Hepatocyte (in vitro differentiated cells): ENCODE data around the gene ZNF345. TPM values are rescaled to one million over a fixed set of nuclear protein-coding genes. Genes with fewer than 3 reads are reported as not detected.

Source experiments
- DNase-seq: peaks from one replicate; pipeline ENCODE4 v3.0.0-alpha.2; 2016; ENCODE audit warnings: low spot score
- H2AFZ ChIP-seq: fragments of 200-600 bp; sonication (generic); 2 replicates; pipeline ENCODE4 v1.6.0; 2016; ENCODE audit warnings: antibody characterized with exemption, mild to moderate bottlenecking
- H3K27ac ChIP-seq: fragments of 200-600 bp; sonication (generic); 2 replicates; pipeline ENCODE4 v1.5.1; 2016; ENCODE audit warnings: mild to moderate bottlenecking
- H3K27me3 ChIP-seq: fragments of 200-600 bp; sonication (generic); 2 replicates; pipeline ENCODE4 v1.6.1; 2016
- H3K36me3 ChIP-seq: fragments of 200-600 bp; sonication (generic); replicated peaks from 2 replicates; pipeline ENCODE4 v1.5.1; 2016; ENCODE audit warnings: low read depth; ENCODE audit not compliant: insufficient read depth
- H3K4me1 ChIP-seq: fragments of 200-600 bp; sonication (generic); 2 replicates; pipeline ENCODE4 v1.5.1; 2016; ENCODE audit warnings: mild to moderate bottlenecking, moderate library complexity; ENCODE audit not compliant: insufficient read depth
- H3K4me2 ChIP-seq: fragments of 200-600 bp; sonication (generic); 2 replicates; pipeline ENCODE4 v1.6.0; 2016
- H3K4me3 ChIP-seq: fragments of 200-600 bp; sonication (generic); 2 replicates; pipeline ENCODE4 v1.5.1; 2016; ENCODE audit warnings: mild to moderate bottlenecking
- H3K79me2 ChIP-seq: fragments of 200-600 bp; sonication (generic); 2 replicates; pipeline ENCODE4 v1.6.0; 2017; ENCODE audit warnings: mild to moderate bottlenecking
- H3K9me2 ChIP-seq: fragments of 200-600 bp; sonication (generic); replicated peaks from 2 replicates; pipeline ENCODE4 v1.6.0; 2017; ENCODE audit warnings: mild to moderate bottlenecking; ENCODE audit not compliant: insufficient read depth
- H3K9me3 ChIP-seq: fragments of 200-600 bp; sonication (generic); 2 replicates; pipeline ENCODE4 v1.5.1; 2016; ENCODE audit warnings: low read depth, mild to moderate bottlenecking
- H4K20me1 ChIP-seq: fragments of 200-600 bp; sonication (generic); 2 replicates; pipeline ENCODE4 v1.6.0; 2016; ENCODE audit warnings: mild to moderate bottlenecking; ENCODE audit not compliant: insufficient read depth, poor library complexity, severe bottlenecking
- EZH2 ChIP-seq: fragments of 200-600 bp; sonication (generic); IDR thresholded peaks from 2 replicates; pipeline ENCODE4 v1.6.1; 2016; ENCODE audit warnings: antibody characterized with exemption, mild to moderate bottlenecking, borderline replicate concordance
- EZH2phosphoT487 ChIP-seq: fragments of 200-600 bp; sonication (generic); IDR thresholded peaks from one replicate; pipeline ENCODE4 v1.6.1; 2018; ENCODE audit warnings: antibody characterized with exemption, mild to moderate bottlenecking, low read depth, moderate library complexity; ENCODE audit not compliant: unreplicated experiment, severe bottlenecking
- WGBS: methylation state at CpG from one replicate; pipeline ENCODE4 v1.1.6; 2016; ENCODE audit warnings: low lambda C conversion rate; ENCODE audit errors: missing lambda C conversion rate; 5-methylcytosine and 5-hydroxymethylcytosine counted together
- polyA plus RNA-seq: library from polyadenylated mRNA; unstranded; fragments of >200 nt; fragmentation: Nextera tagmentation; extraction: Ambion mirVana; gene quantifications from 2 replicates; pipeline ENCODE4 v1.2.1, GENCODE V29; 2016
- total RNA-seq: library from RNA; depleted of rRNA; stranded (reverse); fragments of >200 nt; gene quantifications from 2 replicates; pipeline ENCODE4 v1.2.3, GENCODE V29; 2014
- TF ChIP-seq, protein P1 (sequence below): fragments of 200-600 bp; sonication (generic); IDR thresholded peaks from 2 replicates; pipeline ENCODE4 v1.5.1; 2016; ENCODE audit warnings: antibody characterized with exemption, mild to moderate bottlenecking; ENCODE audit not compliant: poor library complexity

ZNF345 gene
- total and polyA plus RNA-seq, 2 experiments from 2014 or later: 5.8 to 7.9 TPM

DNA sequence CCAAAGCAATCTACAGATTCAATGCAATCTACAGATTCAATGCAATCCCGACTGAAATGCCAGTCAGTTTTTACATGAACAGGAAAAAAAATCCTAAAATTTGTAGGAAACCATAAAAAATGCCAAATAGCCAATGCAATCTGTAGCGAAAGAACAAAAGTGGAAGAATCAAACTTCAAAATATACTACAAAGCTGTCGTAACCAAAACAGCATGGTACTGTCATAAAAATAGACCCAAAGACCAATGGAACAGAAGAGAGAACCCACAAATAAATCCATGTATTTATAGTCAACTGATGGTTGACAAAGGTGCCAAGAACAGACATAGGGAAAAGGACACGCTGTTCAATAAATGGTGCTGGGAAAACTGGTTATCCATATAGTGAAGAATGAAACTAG, 47.7 kb downstream of the ZNF345 start:
- H2AFZ ChIP-seq: no peak overlapping the region
- H3K36me3 ChIP-seq: peaks cover 21% of the 10 kb centered on the region
- no peaks in the 10 kb centered on the region for H3K4me1 ChIP-seq
- H3K27me3 ChIP-seq: no peaks in the 10 kb centered on the region
- TF ChIP-seq, protein P1, sequence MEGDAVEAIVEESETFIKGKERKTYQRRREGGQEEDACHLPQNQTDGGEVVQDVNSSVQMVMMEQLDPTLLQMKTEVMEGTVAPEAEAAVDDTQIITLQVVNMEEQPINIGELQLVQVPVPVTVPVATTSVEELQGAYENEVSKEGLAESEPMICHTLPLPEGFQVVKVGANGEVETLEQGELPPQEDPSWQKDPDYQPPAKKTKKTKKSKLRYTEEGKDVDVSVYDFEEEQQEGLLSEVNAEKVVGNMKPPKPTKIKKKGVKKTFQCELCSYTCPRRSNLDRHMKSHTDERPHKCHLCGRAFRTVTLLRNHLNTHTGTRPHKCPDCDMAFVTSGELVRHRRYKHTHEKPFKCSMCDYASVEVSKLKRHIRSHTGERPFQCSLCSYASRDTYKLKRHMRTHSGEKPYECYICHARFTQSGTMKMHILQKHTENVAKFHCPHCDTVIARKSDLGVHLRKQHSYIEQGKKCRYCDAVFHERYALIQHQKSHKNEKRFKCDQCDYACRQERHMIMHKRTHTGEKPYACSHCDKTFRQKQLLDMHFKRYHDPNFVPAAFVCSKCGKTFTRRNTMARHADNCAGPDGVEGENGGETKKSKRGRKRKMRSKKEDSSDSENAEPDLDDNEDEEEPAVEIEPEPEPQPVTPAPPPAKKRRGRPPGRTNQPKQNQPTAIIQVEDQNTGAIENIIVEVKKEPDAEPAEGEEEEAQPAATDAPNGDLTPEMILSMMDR: no peak
- TF ChIP-seq EZH2 (no peak), EZH2phosphoT487 (no peak)
- no peaks in the 10 kb centered on the region for H3K79me2 ChIP-seq
- no peak overlapping the region for H3K4me3 ChIP-seq
- no peak for DNase-seq
- H3K4me2 ChIP-seq: no peak overlapping the region
- H3K9me3 ChIP-seq: peaks cover 65% of the 10 kb centered on the region
- H4K20me1 ChIP-seq: no peaks in the 10 kb centered on the region
- 82% methylated on average over 4 of the region's 4 CpGs for whole genome bisulfite sequencing
- no peaks in the 10 kb centered on the region for H3K9me2 ChIP-seq
- H3K27ac ChIP-seq: no peak overlapping the region

DNA sequence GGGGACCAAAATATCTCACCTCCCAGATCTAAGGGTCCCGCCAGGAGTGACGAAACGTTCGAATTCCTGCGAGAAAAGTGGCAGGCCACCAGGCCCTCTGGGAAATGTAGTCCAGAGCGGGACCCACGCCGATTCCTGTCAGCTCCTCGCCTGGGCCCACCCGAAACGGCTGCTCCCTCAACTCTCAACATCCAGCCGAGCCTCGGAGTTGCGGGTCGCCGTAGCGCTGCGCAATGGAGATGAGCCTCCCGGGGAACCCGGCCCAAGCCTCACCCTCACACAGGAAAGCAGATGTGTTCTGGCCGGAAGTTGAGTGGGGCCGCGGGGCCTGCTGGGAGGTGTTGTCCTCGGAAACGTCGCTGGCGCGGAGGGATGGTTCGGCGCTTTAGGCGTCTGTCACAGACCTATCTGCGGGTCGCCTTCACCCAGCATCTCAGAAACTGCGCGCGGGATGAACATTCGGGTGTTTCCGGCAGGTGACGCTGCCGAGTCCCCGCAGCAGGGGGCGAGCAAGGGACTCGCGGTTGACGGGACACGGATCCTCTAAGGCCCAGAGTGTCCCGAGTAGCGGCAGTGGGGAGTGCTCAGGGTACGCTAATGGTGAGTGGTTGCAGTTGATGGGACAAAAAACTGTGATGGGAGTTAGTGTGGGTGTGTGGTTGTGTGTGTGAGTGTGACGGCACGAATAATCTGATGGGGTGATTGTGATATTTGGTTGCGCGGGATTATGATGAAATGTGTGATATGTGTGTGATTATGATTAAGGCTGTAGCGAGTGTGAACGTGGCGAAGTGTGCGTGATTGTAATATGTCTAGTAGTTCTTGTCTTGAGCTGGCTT, 65.5 kb downstream of the ZNF345 start, which contains the start of the genes ZNF568 and ZNF829:
Gene ZNF568 (plus strand): TSS at position 341 of the 839 bp plus-strand sequence. CDS start 6,439 bp downstream, outside the sequence.
Gene ZNF829 (minus strand): TSS at position 300 of the 839 bp plus-strand sequence. CDS start 1,124 bp downstream, outside the sequence.
- 2% methylated on average over 57 of the region's 57 CpGs for WGBS
- Histone ChIP-seq H3K9me3 (peaks cover 25% of the 10 kb centered on the region), H3K36me3 (no peaks in the 10 kb centered on the region), H3K9me2 (no peaks in the 10 kb centered on the region), H2AFZ (peak within 1 kb of the TSS; percentile 86), H3K4me2 (peak within 1 kb of the TSS; percentile 87), H3K27me3 (no peaks in the 10 kb centered on the region), H4K20me1 (no peaks in the 10 kb centered on the region), H3K27ac (peak within 1 kb of the TSS; percentile 98), H3K4me3 (peak within 1 kb of the TSS; percentile 78), H3K4me1 (peaks cover 5% of the 10 kb centered on the region), H3K79me2 (no peaks in the 10 kb centered on the region)
- TF ChIP-seq EZH2phosphoT487 (no peak), EZH2 (no peak)
- TF ChIP-seq, protein P1: peak; percentile 72
- DNase-seq: peak; percentile 91

DNA sequence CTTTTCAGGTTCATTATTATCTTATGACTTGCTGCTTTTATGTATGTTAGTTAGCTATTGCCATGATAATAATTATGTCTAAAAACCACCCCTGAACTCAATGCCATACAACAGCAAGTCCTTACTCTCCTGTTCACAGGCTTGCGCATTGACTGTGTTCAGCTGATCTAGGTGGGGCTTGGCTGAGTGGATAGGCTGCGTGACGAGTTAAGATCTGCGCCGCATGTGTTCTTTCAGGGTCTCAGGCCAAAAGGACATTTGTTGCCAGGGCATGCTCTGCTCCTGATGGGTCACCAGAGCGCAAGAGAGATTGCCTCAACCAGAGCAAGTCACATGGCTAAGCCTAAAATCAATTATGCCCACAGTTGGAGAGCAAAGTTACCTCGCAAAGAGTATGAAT, 66.3 kb downstream of the ZNF345 start:
- 72% methylated on average over 7 of the region's 7 CpGs for WGBS
- no peaks in the 10 kb centered on the region for H3K36me3 ChIP-seq
- peaks cover 5% of the 10 kb centered on the region for H3K4me1 ChIP-seq
- DNase-seq: no peak
- H3K27me3 ChIP-seq: no peaks in the 10 kb centered on the region
- H3K9me2 ChIP-seq: no peaks in the 10 kb centered on the region
- peaks cover 27% of the 10 kb centered on the region for H3K9me3 ChIP-seq
- peak overlapping the region; percentile 78 for H3K4me3 ChIP-seq
- no peaks in the 10 kb centered on the region for H3K79me2 ChIP-seq
- no peaks in the 10 kb centered on the region for H4K20me1 ChIP-seq
- peak overlapping the region; percentile 86 for H2AFZ ChIP-seq
- H3K27ac ChIP-seq: peak overlapping the region; percentile 98
- peak overlapping the region; percentile 87 for H3K4me2 ChIP-seq
- TF ChIP-seq EZH2: no peak
- TF ChIP-seq EZH2phosphoT487: no peak
- TF ChIP-seq, protein P1: no peak
